ENCODE results near the gene ATP8A1.
"Not testable (repeated sequence)": the region's sequence is repeated elsewhere in the genome, so short reads cannot be mapped to it uniquely, and the experiment has no call there.

Gene ATP8A1

GRCh38 chr4:42404001-42404400 lies 252.9 kb downstream of the ATP8A1 start:
- no peak for DNase-seq (ENCODE audit: low read depth)

- no peak for DNase-seq (ENCODE audit: low read depth)
These were observed 255.7 kb downstream of the ATP8A1 start for GRCh38 chr4:42401171-42401570.

DNA sequence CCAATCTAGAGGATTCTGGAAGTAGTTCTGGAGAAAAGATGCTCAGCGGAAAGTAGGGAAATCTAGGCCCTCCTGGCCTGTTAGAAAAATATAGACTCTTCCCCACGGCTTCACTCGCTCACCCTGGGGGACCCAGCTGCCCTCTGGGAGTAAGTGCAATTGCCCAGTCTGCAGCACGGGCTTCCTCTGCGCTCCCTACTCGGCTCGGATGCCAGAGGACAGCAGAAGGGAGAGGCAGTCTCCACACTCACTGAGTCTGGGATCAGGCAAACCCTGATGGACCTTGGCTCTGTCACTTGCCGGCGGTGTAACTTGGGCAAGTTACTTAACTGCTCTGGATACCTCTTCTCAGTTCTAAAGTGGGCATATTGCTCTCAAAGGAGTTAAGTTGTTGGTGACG lies 257.5 kb downstream of the ATP8A1 start:
- DNase-seq (ENCODE audit: low read depth), result no peak

DNA sequence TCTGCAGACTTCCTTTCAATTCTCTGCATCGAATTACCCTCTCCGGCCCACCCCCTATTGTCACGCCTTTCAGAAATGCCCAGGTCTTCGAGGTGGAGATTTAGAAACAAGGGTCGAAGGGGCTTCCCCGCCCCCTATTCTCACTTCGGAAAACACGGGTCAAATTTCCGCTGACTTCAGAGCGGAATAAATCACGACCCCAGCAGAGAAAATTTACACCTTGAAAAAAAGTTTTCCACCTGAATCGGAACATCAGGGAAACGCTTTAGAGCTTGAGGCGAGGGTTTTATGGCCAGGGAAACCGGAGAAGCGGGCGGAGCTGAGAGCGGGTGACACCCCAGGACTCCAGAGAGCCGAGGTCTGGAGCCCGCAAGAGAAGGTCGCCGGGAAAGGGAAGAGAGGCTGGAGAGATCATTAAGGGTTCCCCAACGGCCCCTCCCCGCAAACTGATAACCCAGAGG lies 258.0 kb downstream of the ATP8A1 start:
- no peak for DNase-seq (ENCODE audit: low read depth)

- no peak for DNase-seq (ENCODE audit: low read depth)
These were observed 258.6 kb downstream of the ATP8A1 start for GRCh38 chr4:42398171-42398870.

DNA sequence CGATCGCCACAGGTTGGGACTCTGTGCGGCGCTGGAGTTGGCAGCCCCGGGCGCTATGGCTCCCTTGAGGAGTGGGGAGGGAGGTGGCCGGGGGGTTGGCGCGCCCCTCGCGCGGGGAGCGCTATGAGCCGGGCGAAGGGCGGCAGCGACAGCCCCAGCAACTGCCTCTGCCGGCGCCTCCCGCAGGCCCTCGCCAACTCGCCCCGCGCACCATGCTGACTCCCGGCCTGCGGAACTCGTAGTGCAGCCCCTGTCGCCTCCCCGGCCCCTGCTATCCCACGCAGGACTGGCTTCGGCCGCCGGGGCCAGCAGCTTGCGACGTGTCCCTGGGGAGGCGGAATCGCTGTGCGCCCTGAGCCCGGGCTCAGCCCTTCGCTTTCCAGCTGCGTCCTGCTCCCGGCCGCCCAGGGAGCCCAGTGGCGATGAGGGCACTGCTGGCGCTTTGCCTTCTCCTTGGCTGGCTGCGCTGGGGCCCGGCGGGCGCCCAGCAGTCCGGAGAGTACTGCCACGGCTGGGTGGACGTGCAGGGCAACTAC lies 259.2 kb downstream of the ATP8A1 start:
- no peak for DNase-seq (ENCODE audit: low read depth)

DNA sequence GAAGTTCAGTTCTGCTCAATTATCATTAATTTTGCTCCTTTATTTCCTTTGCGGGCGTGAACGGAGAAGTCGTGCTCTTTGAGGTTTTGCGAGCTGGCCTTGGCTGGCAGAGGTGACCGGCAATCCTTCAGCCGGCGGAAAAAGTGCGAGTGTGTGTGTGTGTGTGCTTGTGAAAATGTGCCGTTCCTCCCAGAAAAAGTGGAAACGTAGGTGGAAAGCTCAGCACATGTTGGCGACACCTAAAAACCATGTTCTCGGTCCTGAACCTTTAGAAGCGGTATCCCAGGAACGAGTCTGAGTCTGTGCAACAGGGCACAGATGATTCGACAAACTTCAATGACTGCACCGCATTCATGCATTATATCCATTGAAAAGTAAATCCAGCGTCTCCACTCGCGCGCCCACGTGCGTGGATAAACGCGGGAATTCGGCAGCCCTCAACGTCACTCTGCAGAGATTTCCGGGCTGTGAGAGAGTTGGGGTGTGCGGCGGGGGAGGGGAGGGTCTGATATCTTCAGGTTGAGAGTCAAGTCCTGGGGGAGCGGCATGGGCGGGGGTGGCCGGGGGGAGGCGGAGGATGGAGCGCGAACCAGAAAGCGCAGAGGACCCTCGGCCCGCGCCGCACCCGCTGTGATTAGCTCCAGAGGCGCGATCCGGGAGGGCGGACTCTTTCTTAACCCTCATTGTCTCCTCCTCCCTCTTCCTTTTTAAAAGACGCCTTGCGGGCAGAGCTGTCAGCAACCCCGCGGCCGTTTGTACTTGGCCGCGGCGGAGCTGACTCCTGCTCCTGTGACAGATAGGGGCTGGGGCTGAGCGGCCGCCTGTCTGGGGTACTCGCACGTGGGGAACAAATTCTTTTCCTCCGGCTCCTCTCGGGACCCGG lies 259.9 kb downstream of the ATP8A1 start, which contains the start of gene SHISA3:
Gene SHISA3 (plus strand): TSS at position 737 of the 883 bp plus-strand sequence. CDS start 569 bp downstream, outside the sequence.
- no peak for DNase-seq (ENCODE audit: low read depth)

DNA sequence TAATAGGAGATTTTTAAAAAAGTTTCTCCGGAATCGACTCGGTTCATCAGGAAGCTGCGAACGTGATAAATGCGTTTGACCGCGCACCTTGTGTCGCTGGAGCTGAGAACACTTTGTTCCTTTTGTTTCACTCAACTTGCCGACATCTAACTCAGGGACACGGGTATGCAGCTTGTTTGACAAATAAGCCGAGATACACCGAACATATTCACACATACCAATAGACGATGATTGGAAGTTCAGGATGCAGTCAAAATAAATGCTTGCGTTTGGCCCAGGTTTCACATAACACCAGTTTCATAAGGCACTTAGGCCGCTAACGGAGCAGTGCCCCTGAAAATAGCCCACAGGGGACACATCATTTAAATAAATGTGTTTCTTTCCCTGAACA lies 260.5 kb downstream of the ATP8A1 start:
- no peak for DNase-seq (ENCODE audit: low read depth)

DNA sequence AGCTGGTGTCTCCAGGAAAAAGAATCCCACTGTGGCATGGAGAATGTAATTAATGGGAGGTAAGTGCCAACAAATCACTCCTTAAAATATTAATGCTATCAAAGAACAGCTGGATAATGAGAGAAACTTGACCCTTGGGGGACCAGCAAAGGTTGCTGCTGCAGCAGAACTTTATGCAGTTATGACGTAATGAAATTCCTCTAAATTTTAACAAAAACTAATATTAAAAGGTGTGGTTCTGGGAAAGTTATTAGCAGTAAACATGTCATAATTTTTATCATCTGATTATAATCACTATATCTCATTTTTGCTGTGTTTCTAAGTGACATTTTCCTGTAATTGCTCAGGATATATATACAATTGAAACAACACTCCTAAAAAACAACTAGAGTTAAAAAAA lies 261.3 kb downstream of the ATP8A1 start:
- DNase-seq (ENCODE audit: low read depth), result no peak

GRCh38 chr4:42392436-42392835 lies 264.5 kb downstream of the ATP8A1 start:
- DNase-seq (ENCODE audit: low read depth), result no peak

DNA sequence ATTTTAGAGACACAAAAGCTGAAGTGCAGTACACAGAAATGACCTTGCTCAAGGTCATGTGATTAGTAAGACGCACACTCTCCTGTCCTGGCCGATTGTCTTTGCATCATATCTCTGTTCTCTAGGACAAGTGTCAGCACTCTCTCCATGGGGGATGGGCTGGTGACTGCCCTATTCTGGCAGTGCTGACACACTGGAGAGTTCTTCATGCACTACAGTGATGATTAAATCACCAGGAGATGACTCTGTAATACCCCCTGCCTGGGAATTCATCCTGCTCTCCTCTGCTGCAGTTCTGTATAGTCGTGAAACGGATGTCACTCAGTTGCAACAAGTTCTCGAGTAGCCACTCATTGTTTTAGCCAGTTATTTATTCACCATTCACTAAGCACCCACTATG lies 264.9 kb downstream of the ATP8A1 start:
- DNase-seq (ENCODE audit: low read depth), result no peak

DNA sequence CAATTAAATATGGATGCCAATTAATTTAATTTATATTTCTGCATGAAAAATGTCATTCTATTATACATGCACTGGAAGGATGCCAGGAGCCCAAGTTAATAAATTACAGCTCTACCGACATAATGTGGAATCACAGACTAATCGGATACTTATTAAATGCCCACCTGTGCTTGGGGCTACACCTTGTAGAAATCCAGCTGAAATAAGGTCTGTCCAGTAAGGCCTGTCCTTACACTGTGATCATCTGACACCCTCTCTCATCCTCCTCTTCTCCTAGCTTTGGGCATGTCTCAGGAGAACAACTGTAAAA lies 265.6 kb downstream of the ATP8A1 start:
- DNase-seq (ENCODE audit: low read depth), result no peak

GRCh38 chr4:42390622-42391354 lies 266.1 kb downstream of the ATP8A1 start:
- no peak for DNase-seq (ENCODE audit: low read depth)

- DNase-seq (ENCODE audit: low read depth), result no peak
These were observed 271.4 kb downstream of the ATP8A1 start for GRCh38 chr4:42385516-42385915.

DNA sequence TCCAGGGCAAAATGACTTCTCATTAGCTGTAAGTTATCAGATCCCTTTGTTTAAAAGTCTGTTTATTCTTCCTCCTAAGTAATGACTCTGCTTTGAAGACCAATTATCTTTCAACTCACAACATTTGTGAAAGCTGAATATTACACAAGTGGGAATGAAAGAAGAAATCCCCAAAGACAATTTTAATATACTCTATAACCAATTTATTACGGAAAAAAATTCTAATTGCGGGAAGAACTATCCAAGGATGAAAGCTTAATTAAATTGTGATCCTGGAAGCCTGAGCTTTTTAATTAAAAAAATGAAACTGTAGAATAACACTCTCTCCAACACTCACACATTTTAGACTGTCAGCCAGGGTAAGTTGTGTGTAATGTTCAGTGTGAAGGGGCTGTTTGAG lies 275.2 kb downstream of the ATP8A1 start:
- DNase-seq (ENCODE audit: low read depth), result no peak

GRCh38 chr4:42377497-42377896 lies 279.4 kb downstream of the ATP8A1 start:
- no peak for DNase-seq (ENCODE audit: low read depth)

- not testable (repeated sequence) for DNase-seq (ENCODE audit: low read depth)
These were observed 284.6 kb downstream of the ATP8A1 start for GRCh38 chr4:42372303-42372702.

DNA sequence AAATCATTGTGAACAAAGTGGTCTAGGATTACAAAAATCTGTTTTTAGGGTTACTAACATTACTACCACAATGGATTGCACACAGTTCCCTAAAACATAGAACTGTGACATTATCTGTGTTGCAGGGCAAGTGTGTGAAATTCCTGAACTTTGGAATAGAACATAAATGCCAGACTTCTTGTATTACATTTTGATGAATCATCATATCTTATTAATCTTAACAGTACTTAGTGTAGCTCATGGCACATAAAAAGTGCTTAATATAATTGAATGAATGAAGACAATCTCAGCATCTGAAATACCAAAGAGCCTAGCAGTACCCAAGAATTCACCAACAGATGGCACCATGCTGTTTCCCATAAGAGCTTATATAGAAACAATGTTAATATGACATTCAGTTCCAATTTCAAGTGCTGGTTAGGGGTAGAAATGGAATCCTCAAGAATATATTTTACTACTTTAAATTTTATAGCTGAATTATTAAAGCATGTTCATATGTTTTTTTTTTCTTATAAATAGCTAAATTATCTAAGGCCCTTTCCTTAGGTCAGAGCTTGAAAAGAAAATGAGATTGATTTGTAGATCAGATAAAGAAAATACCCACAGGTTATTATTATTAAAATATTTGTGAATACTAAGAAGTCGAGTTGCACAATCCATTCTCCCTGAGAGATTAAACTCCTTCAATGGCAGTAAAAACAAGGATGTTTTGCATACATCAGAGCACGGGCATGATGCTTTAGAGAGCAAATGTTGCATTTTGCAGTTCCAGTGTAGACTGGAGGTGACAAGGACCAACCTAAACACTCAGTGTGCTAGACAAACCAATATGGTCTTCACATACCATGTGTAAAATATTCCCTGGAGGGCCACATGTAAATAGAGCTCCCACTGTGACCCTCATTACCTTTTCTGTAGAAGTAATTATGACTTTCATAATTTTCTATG lies 285.3 kb downstream of the ATP8A1 start:
- DNase-seq (ENCODE audit: low read depth), result no peak

DNA sequence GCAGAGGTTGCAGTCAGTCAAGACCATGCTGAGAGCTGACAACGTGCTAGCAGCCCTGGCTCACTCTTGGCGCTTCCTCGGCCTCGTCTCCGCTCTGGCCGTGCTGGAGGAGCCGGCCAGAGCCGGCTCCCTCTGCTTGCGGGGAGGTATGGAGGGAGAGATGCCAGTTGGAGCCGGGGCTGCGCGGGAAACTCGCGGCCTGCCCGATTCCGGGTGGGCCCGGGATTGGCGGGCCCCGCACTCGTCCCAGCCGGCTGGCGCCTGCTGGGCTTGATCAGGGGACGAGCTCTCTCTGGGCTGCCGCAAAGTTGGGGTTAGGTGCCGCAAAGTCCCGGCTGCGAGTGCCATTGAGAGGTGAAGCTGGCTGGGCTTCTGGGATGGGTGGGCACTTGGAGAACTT lies 287.4 kb downstream of the ATP8A1 start:
- DNase-seq (ENCODE audit: low read depth), result no peak

DNA sequence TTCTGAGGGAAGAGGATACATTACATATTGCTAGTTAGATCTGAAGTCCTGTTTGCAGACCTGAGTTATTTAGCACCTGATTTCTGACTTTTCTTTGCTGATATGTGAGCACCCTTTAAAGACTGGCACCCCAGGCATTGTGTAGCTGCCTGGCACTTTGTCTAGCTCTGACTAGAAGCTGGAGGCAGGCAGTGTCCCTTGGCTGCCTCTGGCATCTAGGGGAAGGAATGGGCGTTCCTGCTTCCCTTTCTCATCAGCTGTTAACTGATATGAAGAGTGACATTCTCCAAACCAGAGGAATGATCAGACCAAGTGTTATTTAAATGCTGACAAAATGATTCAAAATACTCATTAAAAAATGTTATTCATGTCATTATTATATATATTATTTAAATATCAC lies 289.9 kb downstream of the ATP8A1 start:
- DNase-seq (ENCODE audit: low read depth), result no peak
